Activated CD8-positive, alpha-beta T cell treated with anti-CD3 and anti-CD28 coated beads, Interleukin-2, amount 10 ng/mL, durations not matched to agents 7 days and 5 days (primary cell): ENCODE measurements around the gene RNF123. TPM values are rescaled to one million over a fixed set of nuclear protein-coding genes. Genes with fewer than 3 reads are reported as not detected.
"Not testable (repeated sequence)": the region's sequence is repeated elsewhere in the genome, so short reads cannot be mapped to it uniquely, and the experiment has no call there.

Source experiments
- ATAC-seq: fragments of 150-1000 bp; cut with Tn5 transposase; one replicate; pipeline ENCODE4 v1.10.0; 2021; ENCODE audit warnings: moderate library complexity
- CTCF ChIA-PET: fragments of 350-600 bp; sonication (Branson Sonifier 250); formaldehyde crosslinking; loops from one replicate; lab custom pipeline; 2021; ENCODE audit warnings: antibody characterized with exemption; lab: Charles Lee
- POLR2A ChIA-PET: fragments of 350-600 bp; sonication (Branson Sonifier 250); formaldehyde crosslinking; loops from one replicate; lab custom pipeline; 2021; ENCODE audit warnings: antibody characterized with exemption; lab: Charles Lee
- DNase-seq: peaks from one replicate; pipeline ENCODE4 v3.0.0-alpha.2; 2020
- H3K27ac Mint-ChIP-seq: one replicate; pipeline ENCODE4 v1.8.0; 2021; ENCODE audit warnings: mild to moderate bottlenecking, mixed read lengths
- H3K27me3 Mint-ChIP-seq: one replicate; pipeline ENCODE4 v1.8.0; 2021; ENCODE audit warnings: low read depth, mixed read lengths
- H3K36me3 Mint-ChIP-seq: one replicate; pipeline ENCODE4 v1.8.0; 2021; ENCODE audit warnings: low read depth, mixed read lengths
- H3K4me1 Mint-ChIP-seq: one replicate; pipeline ENCODE4 v1.8.0; 2021; ENCODE audit warnings: low read depth, mixed read lengths
- H3K4me3 Mint-ChIP-seq: one replicate; pipeline ENCODE4 v1.8.0; 2021; ENCODE audit warnings: mild to moderate bottlenecking, mixed read lengths
- H3K9me3 Mint-ChIP-seq: one replicate; pipeline ENCODE4 v1.8.0; 2022; ENCODE audit warnings: mixed read lengths; ENCODE audit not compliant: insufficient read depth
- total RNA-seq, 2 experiments: library from RNA; stranded (reverse); gene quantifications; one replicate each; pipeline ENCODE4 v1.2.3, GENCODE V29; 2021

The RNF123 gene
- total RNA-seq, 2 experiments from 2014 or later: 36.3 to 45.8 TPM

GRCh38 chr3:49738067-49738713 lies 48.8 kb downstream of the RNF123 start:
- CTCF ChIA-PET: no interaction called here
- POLR2A ChIA-PET: no interaction called here
- DNase-seq: no peak
- Mint-ChIP-seq H3K36me3 (peaks cover 31% of the 10 kb centered on the region), H3K4me3 (no peak overlapping the region), H3K9me3 (no peaks in the 10 kb centered on the region), H3K4me1 (no peaks in the 10 kb centered on the region), H3K27me3 (no peaks in the 10 kb centered on the region), H3K27ac (peak overlapping the region; percentile 28)
- no peak for ATAC-seq

GRCh38 chr3:49740427-49740826 lies 51.1 kb downstream of the RNF123 start:
- Mint-ChIP-seq H3K9me3 (no peaks in the 10 kb centered on the region), H3K27me3 (no peaks in the 10 kb centered on the region), H3K4me3 (no peak overlapping the region), H3K27ac (no peak overlapping the region), H3K36me3 (peaks cover 27% of the 10 kb centered on the region), H3K4me1 (no peaks in the 10 kb centered on the region)
- DNase-seq (no peak), ATAC-seq (no peak)
- POLR2A ChIA-PET: no interaction called here
- CTCF ChIA-PET: no interaction called here

GRCh38 chr3:49745986-49746385 lies 56.6 kb downstream of the RNF123 start:
- Mint-ChIP-seq H3K27ac (no peak overlapping the region), H3K4me3 (no peak overlapping the region), H3K36me3 (peaks cover 6% of the 10 kb centered on the region), H3K9me3 (no peaks in the 10 kb centered on the region), H3K27me3 (no peaks in the 10 kb centered on the region), H3K4me1 (no peaks in the 10 kb centered on the region)
- DNase-seq (no peak), ATAC-seq (no peak)
- ChIA-PET CTCF (no interaction called here), POLR2A (no interaction called here)

- ATAC-seq: no peak
- H3K4me1 Mint-ChIP-seq: no peaks in the 10 kb centered on the region
- H3K27ac Mint-ChIP-seq: no peak overlapping the region
- H3K27me3 Mint-ChIP-seq: no peaks in the 10 kb centered on the region
- no peak overlapping the region for H3K4me3 Mint-ChIP-seq
- ChIA-PET POLR2A (interaction anchor here (0.6 kb wide), 1 partner anchor 38 kb away, joined by 3 read pairs; no protein-coding TSS in a partner anchor), CTCF (no interaction called here)
- H3K9me3 Mint-ChIP-seq: no peaks in the 10 kb centered on the region
- H3K36me3 Mint-ChIP-seq: peaks cover 6% of the 10 kb centered on the region
- DNase-seq: no peak
Measured at GRCh38 chr3:49747792-49748480, 58.6 kb downstream of the RNF123 start.

GRCh38 chr3:49748874-49749273 lies 59.5 kb downstream of the RNF123 start:
- H3K9me3 Mint-ChIP-seq, H3K4me3 Mint-ChIP-seq, H3K27ac Mint-ChIP-seq, H3K4me1 Mint-ChIP-seq, H3K27me3 Mint-ChIP-seq, H3K36me3 Mint-ChIP-seq, DNase-seq, ATAC-seq: not testable (repeated sequence)
- ChIA-PET CTCF (interaction anchor here (1.1 kb wide), 1 partner anchor 223 kb away, joined by 3 read pairs; no protein-coding TSS in a partner anchor), POLR2A (interaction anchor here (0.6 kb wide), 1 partner anchor 37 kb away, joined by 3 read pairs; no protein-coding TSS in a partner anchor)

GRCh38 chr3:49750056-49750455 lies 60.7 kb downstream of the RNF123 start:
- Mint-ChIP-seq H3K4me1 (no peaks in the 10 kb centered on the region), H3K4me3 (no peak overlapping the region), H3K9me3 (no peaks in the 10 kb centered on the region), H3K36me3 (peaks cover 4% of the 10 kb centered on the region), H3K27me3 (no peaks in the 10 kb centered on the region), H3K27ac (no peak overlapping the region)
- ChIA-PET POLR2A (no interaction called here), CTCF (no interaction called here)
- no peak for ATAC-seq
- DNase-seq: no peak

- POLR2A ChIA-PET: no interaction called here
- H3K27ac Mint-ChIP-seq: no peak overlapping the region
- peaks cover 4% of the 10 kb centered on the region for H3K36me3 Mint-ChIP-seq
Measured at GRCh38 chr3:49751501-49751900, 62.1 kb downstream of the RNF123 start.

GRCh38 chr3:49754536-49754935 lies 65.2 kb downstream of the RNF123 start:
- H3K4me1 Mint-ChIP-seq: no peaks in the 10 kb centered on the region
- H3K27ac Mint-ChIP-seq: no peak overlapping the region
- POLR2A ChIA-PET: interaction anchor here (0.6 kb wide), 1 partner anchor 237 kb away, joined by 4 read pairs; no protein-coding TSS in a partner anchor
- H3K4me3 Mint-ChIP-seq: no peak overlapping the region
- no peaks in the 10 kb centered on the region for H3K27me3 Mint-ChIP-seq
- ATAC-seq (no peak), DNase-seq (no peak)
- H3K9me3 Mint-ChIP-seq: no peaks in the 10 kb centered on the region
- CTCF ChIA-PET: no interaction called here
- H3K36me3 Mint-ChIP-seq: peaks cover 1% of the 10 kb centered on the region

More at GRCh38 chr3:49751501-49751900, 62.1 kb downstream of the RNF123 start:
- no peak overlapping the region for H3K4me3 Mint-ChIP-seq
- H3K27me3 Mint-ChIP-seq: no peaks in the 10 kb centered on the region
- no peaks in the 10 kb centered on the region for H3K4me1 Mint-ChIP-seq
- DNase-seq: no peak
- CTCF ChIA-PET: no interaction called here
- no peaks in the 10 kb centered on the region for H3K9me3 Mint-ChIP-seq
- no peak for ATAC-seq

- CTCF ChIA-PET: no interaction called here
- Mint-ChIP-seq H3K4me3 (no peak overlapping the region), H3K27ac (no peak overlapping the region), H3K4me1 (no peaks in the 10 kb centered on the region), H3K9me3 (no peaks in the 10 kb centered on the region), H3K27me3 (no peaks in the 10 kb centered on the region), H3K36me3 (no peaks in the 10 kb centered on the region)
- ATAC-seq (no peak), DNase-seq (no peak)
- POLR2A ChIA-PET: no interaction called here
Measured at GRCh38 chr3:49756036-49756435, 66.7 kb downstream of the RNF123 start.

- Mint-ChIP-seq H3K36me3 (no peaks in the 10 kb centered on the region), H3K27me3 (no peaks in the 10 kb centered on the region), H3K4me3 (no peak overlapping the region), H3K9me3 (no peaks in the 10 kb centered on the region), H3K4me1 (no peaks in the 10 kb centered on the region), H3K27ac (no peak overlapping the region)
- DNase-seq (no peak), ATAC-seq (no peak)
- CTCF ChIA-PET: no interaction called here
- POLR2A ChIA-PET: no interaction called here
Measured at GRCh38 chr3:49757197-49757596, 67.8 kb downstream of the RNF123 start.

- ATAC-seq (no peak), DNase-seq (no peak)
- Mint-ChIP-seq H3K27ac (no peak overlapping the region), H3K9me3 (no peaks in the 10 kb centered on the region), H3K27me3 (no peaks in the 10 kb centered on the region), H3K4me1 (no peaks in the 10 kb centered on the region), H3K36me3 (no peaks in the 10 kb centered on the region), H3K4me3 (no peak overlapping the region)
- ChIA-PET CTCF (no interaction called here), POLR2A (no interaction called here)
Measured at GRCh38 chr3:49759226-49759625, 69.9 kb downstream of the RNF123 start.

GRCh38 chr3:49761661-49762060 lies 72.3 kb downstream of the RNF123 start:
- CTCF ChIA-PET: no interaction called here
- ATAC-seq (no peak), DNase-seq (no peak)
- no peaks in the 10 kb centered on the region for H3K36me3 Mint-ChIP-seq
- no peaks in the 10 kb centered on the region for H3K27me3 Mint-ChIP-seq
- no peaks in the 10 kb centered on the region for H3K9me3 Mint-ChIP-seq
- POLR2A ChIA-PET: no interaction called here
- no peak overlapping the region for H3K27ac Mint-ChIP-seq
- H3K4me1 Mint-ChIP-seq: no peaks in the 10 kb centered on the region
- no peak overlapping the region for H3K4me3 Mint-ChIP-seq
